Tibial artery (tissue), 4 donors: ENCODE results near the gene NKX2-4.

Experiments used
- DNase-seq, 2 donors: peaks; one replicate each; pipeline ENCODE4 v3.0.0-alpha.2; 2019
- H3K27ac ChIP-seq, 2 donors: fragments of 200-600 bp; sonication (generic) in 1 of 2; 1 replicate in 1 of 2; 2 replicates in 1 of 2; pipeline ENCODE4 v1.5.1; 2018 to 2019; ENCODE audit warnings: mild to moderate bottlenecking in 1 of 2
- H3K27me3 ChIP-seq, 2 donors: fragments of 200-600 bp; sonication (generic) in 1 of 2; one replicate each; pipeline versions ENCODE4 v1.5.1 to v1.6.0; 2016 to 2019
- H3K36me3 ChIP-seq, 3 donors: fragments of 200-600 bp; sonication (generic) in 2 of 3; one replicate each; pipeline ENCODE4 v1.5.1; 2016 to 2019; ENCODE audit warnings: mild to moderate bottlenecking in 2 of 3
- H3K4me1 ChIP-seq, 4 donors: fragments of 200-600 bp; sonication (generic) in 2 of 4; 1 replicate in 3 of 4; 2 replicates in 1 of 4; pipeline ENCODE4 v1.5.1; 2016 to 2019
- H3K4me3 ChIP-seq, 2 donors: fragments of 200-600 bp; sonication (generic) in 1 of 2; 1 replicate in 1 of 2; 2 replicates in 1 of 2; pipeline ENCODE4 v1.5.1; 2018 to 2019; ENCODE audit warnings: mild to moderate bottlenecking in 2 of 2
- H3K9me3 ChIP-seq, 3 donors: fragments of 200-600 bp; sonication (generic) in 1 of 3; one replicate each; pipeline ENCODE4 v1.5.1; 2016 to 2019
- CTCF ChIP-seq, 2 experiments: fragments of 200-600 bp in 1 of 2; fragments of 450-650 bp in 1 of 2; IDR thresholded peaks; one replicate each; pipeline ENCODE4 v1.5.1; 2017 to 2019; ENCODE audit warnings: antibody characterized with exemption in 2 of 2, mild to moderate bottlenecking in 1 of 2, moderate library complexity in 1 of 2
- intact Hi-C: fragments of 100-400 bp; cut with DNase I; formaldehyde crosslinking; loops from one replicate; pipeline ENCODE4 v1.15.0; 2023; ENCODE audit warnings: low total_unique reads

NKX2-4 gene

GRCh38 chr20:21411725-21412124 is 14.4 kb upstream of the NKX2-4 start:
- peaks cover 0 to 13% of the 10 kb centered on the region in 2 donors for H3K27me3 ChIP-seq
- no peak overlapping the region for H3K27ac ChIP-seq
- TF ChIP-seq CTCF (IDR thresholded peaks at IDR 0.05) = no peak
- H3K36me3 ChIP-seq = no peaks in the 10 kb centered on the region
- no peak overlapping the region for H3K4me3 ChIP-seq
- H3K9me3 ChIP-seq = no peaks in the 10 kb centered on the region
- no peaks in the 10 kb centered on the region for H3K4me1 ChIP-seq
- intact Hi-C loops = no loop called here
- no peak for DNase-seq

DNA sequence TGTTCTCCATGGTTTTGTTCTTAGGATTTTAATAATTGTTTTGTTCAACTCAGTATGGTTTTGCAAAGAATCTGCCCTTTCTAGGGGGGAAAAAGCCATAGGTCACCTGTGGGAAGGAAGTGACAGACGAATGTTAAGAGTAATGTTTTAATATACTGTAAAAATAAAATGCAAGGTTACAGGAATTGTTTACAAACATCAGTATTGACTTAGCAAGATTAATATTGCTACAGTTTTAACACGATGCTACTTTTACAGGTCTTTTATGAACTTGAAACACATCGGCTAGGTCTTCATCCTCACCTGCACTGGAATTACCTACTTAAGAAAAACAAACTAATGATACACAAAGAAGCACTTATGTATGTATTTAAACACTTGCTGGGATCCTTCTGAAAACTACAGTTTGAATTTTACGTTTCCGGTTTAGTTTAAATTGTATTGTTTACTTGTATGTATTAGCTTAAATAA is 1.7 kb upstream of the NKX2-4 start:
- H3K9me3 ChIP-seq = no peaks in the 10 kb centered on the region
- no peaks in the 10 kb centered on the region for H3K36me3 ChIP-seq
- TF ChIP-seq CTCF (IDR thresholded peaks at IDR 0.05) = no peak
- no peak overlapping the region for H3K27ac ChIP-seq
- intact Hi-C loops = no loop called here
- H3K4me1 ChIP-seq = peaks cover 0 to 21% (median 17%) of the 10 kb centered on the region in 4 donors
- no peak overlapping the region for H3K4me3 ChIP-seq
- no peak for DNase-seq
- H3K27me3 ChIP-seq = peaks cover 0 to 74% of the 10 kb centered on the region in 2 donors

- no peaks in the 10 kb centered on the region for H3K36me3 ChIP-seq
- H3K4me3 ChIP-seq = no peak overlapping the region
- H3K27me3 ChIP-seq = peaks cover 0 to 78% of the 10 kb centered on the region in 2 donors
- H3K27ac ChIP-seq = no peak overlapping the region
- H3K4me1 ChIP-seq = peaks cover 0 to 21% (median 17%) of the 10 kb centered on the region in 4 donors
- TF ChIP-seq CTCF (IDR thresholded peaks at IDR 0.05) = no peak
- intact Hi-C loops = no loop called here
- H3K9me3 ChIP-seq = no peaks in the 10 kb centered on the region
- DNase-seq = no peak
These were observed 1.0 kb upstream of the NKX2-4 start for GRCh38 chr20:21398109-21399004.

- DNase-seq = no peak
- no peak overlapping the region for H3K27ac ChIP-seq
- no peak for TF ChIP-seq CTCF (IDR thresholded peaks at IDR 0.05)
- intact Hi-C loops = no loop called here
- H3K36me3 ChIP-seq = no peaks in the 10 kb centered on the region
- H3K4me1 ChIP-seq = peaks cover 0 to 21% (median 17%) of the 10 kb centered on the region in 4 donors
- H3K27me3 ChIP-seq = peaks cover 0 to 89% of the 10 kb centered on the region in 2 donors
- peak overlapping the region in 1 of 2 donors; percentile 16 for H3K4me3 ChIP-seq
- no peaks in the 10 kb centered on the region for H3K9me3 ChIP-seq
These were observed 556 bp downstream of the NKX2-4 start for GRCh38 chr20:21396599-21397340.

DNA sequence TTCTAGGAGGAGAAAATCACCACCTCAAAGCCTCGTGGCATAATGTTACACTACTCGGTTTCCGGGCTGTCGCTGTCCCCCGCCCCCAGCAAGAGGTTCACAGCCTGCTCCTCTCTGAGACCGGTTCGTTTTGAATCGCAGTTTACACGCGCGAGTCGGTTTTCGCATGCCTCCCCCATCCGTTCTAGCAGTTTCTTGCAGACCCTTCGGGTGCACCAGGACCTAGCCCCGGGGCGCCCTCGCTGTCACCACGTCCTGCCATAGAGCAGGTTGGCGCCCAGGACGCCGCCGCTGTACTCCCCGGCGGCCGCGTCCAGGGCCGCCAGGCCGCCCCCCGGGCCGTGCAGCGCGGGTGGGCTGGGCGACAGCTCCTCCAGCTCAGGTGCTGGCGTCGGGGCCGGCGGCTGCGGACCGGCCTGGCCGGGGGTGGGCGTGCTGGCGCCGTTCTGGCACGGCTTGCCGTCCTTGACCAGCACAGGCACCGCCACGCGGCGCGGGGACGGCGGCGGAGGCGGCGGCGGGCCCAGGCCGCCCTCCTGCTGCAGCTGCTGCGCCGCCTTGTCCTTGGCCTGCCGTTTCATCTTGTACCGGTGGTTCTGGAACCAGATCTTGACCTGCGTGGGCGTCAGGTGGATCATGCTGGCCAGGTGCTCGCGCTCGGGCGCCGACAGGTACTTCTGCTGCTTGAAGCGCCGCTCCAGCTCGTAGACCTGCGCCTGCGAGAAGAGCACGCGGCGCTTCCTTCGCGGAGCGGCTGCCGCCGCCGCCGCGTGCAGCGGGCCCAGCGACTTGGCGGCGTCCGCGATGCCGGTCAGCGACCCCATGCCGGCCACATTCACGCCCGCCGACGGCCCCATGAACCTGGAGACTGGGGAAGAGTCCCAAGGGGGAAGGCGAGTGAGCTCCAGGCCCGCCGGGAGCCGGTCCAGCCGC is 1.4 kb downstream of the NKX2-4 start:
- Histone ChIP-seq H3K36me3 (peaks cover 0 to 1% (median 0%) of the 10 kb centered on the region in 3 donors), H3K27me3 (peaks cover 0 to 91% of the 10 kb centered on the region in 2 donors), H3K9me3 (no peaks in the 10 kb centered on the region), H3K4me1 (peaks cover 0 to 21% (median 17%) of the 10 kb centered on the region in 4 donors), H3K4me3 (peak overlapping the region in 1 of 2 donors; percentile 16), H3K27ac (no peak overlapping the region)
- no peak for DNase-seq
- intact Hi-C loops = no loop called here
- no peak for TF ChIP-seq CTCF (IDR thresholded peaks at IDR 0.05)
